DMS53 (cell line): ENCODE data around the gene MMP10.

Source experiments
- DNase-seq: peaks from one replicate; lab custom pipeline; 2025; lab: John Stamatoyannopoulos, UW

MMP10 gene

GRCh38 chr11:102727890-102728289, 52.5 kb downstream of the MMP10 start:
- DNase-seq: no peak

- DNase-seq: no peak
Measured at GRCh38 chr11:102724904-102725500, 55.4 kb downstream of the MMP10 start, which contains the start of gene MMP8. TSS of gene MMP8 (minus strand) at chr11:102724954. CDS start at chr11:102724855, 99 bp downstream.

GRCh38 chr11:102722821-102723220, 57.6 kb downstream of the MMP10 start:
- DNase-seq: no peak
